AG04449 (cell line): ENCODE data around the gene PRPF4.

Experiments used
- CTCF ChIA-PET: fragments of 350-600 bp; formaldehyde crosslinking; extraction: SDS; loops from one replicate; lab custom pipeline; 2021; ENCODE audit warnings: antibody characterized with exemption; lab: Yijun Ruan, JAX
- POLR2A ChIA-PET: fragments of 400-600, 350-600 bp; formaldehyde crosslinking; extraction: SDS; loops from one replicate; lab custom pipeline; 2020; ENCODE audit warnings: antibody characterized with exemption, inconsistent platforms; lab: Yijun Ruan, JAX
- DNase-seq: peaks from one replicate; pipeline ENCODE4 v3.0.0-alpha.2; 2010; ENCODE audit warnings: low read depth, low spot score
- H3K4me3 ChIP-seq: 2 replicates; pipeline ENCODE4 v1.5.1; 2011; ENCODE audit warnings: low read depth, mild to moderate bottlenecking, control low read depth, low read length
- TF ChIP-seq, protein P1 (sequence below): IDR thresholded peaks from one replicate; pipeline ENCODE4 v1.5.1; 2011; ENCODE audit warnings: mild to moderate bottlenecking, moderate library complexity, low read length, control low read depth, inconsistent platforms; ENCODE audit not compliant: insufficient read depth; ENCODE audit errors: missing control alignments

PRPF4 gene

DNA sequence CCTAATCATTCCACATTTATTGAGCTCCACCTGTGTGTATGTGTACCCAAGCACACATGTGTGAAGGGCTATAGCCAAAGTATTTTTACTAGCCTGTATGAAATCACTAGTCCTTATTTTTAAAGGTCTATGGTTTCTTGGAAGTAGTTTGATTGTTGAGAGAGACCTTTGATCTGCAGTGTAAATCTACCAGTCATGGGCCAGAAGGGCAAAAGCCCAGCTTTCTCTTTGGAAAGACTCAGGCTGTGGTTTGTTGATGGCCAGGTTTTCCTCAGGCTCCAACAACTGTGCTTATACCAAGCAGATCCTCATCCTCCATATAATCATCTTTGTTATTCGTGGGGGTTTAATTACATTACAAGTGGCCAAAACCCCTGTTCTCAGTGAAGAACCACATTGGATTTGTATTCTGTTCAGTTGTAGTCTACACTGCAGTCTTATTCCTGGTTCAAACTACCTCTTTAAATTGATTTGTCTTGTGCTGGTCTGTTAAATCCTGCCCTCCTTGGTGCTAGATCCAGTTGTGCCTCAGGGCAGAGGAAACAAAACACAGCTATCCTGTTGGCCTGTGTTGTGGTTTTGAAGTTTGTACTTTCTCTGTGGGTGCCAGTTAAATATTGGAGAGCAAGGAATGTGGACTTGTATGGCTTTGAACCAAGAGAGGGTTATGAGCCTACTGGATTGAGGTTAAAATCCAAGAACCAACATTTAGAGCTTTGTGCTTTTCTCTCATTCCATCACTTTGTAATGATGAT lies 13.4 kb upstream of the PRPF4 start:
- TF ChIP-seq, protein P1, sequence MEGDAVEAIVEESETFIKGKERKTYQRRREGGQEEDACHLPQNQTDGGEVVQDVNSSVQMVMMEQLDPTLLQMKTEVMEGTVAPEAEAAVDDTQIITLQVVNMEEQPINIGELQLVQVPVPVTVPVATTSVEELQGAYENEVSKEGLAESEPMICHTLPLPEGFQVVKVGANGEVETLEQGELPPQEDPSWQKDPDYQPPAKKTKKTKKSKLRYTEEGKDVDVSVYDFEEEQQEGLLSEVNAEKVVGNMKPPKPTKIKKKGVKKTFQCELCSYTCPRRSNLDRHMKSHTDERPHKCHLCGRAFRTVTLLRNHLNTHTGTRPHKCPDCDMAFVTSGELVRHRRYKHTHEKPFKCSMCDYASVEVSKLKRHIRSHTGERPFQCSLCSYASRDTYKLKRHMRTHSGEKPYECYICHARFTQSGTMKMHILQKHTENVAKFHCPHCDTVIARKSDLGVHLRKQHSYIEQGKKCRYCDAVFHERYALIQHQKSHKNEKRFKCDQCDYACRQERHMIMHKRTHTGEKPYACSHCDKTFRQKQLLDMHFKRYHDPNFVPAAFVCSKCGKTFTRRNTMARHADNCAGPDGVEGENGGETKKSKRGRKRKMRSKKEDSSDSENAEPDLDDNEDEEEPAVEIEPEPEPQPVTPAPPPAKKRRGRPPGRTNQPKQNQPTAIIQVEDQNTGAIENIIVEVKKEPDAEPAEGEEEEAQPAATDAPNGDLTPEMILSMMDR = no peak
- DNase-seq = no peak
- no peak overlapping the region for H3K4me3 ChIP-seq
- CTCF ChIA-PET = interaction anchor here (2.5 kb wide), 1 partner anchor 12 kb away, joined by 20 read pairs; the partner anchor contains the start of genes CDC26 and PRPF4
- POLR2A ChIA-PET = no interaction called here

DNA sequence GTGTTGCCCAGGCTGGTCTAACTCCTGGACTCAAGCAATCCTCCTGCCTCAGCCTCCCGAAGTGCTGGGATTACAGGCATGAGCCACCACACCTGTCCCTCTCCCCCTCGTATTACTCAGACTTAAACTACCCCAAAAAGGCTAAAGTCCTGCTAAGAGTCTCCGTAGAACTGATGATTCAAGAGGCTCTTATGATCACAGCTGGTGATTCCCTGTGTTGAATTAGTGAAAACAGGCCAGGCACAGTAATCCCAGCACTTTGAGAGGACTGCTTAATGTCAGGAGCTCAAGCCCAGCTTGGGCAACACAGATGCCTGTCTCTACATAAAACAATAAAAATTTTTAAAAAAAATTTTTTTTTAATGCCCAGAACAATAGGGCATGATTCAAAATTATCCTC lies 9.3 kb upstream of the PRPF4 start:
- ChIA-PET CTCF (interaction anchor here (3.2 kb wide), 1 partner anchor 8 kb away, joined by 16 read pairs; the partner anchor contains the start of genes CDC26 and PRPF4), POLR2A (interaction anchor here (0.7 kb wide), 1 partner anchor 24 kb away, joined by 3 read pairs; no protein-coding TSS in a partner anchor)
- H3K4me3 ChIP-seq = no peak overlapping the region
- no peak for DNase-seq
- TF ChIP-seq, protein P1 = no peak

DNA sequence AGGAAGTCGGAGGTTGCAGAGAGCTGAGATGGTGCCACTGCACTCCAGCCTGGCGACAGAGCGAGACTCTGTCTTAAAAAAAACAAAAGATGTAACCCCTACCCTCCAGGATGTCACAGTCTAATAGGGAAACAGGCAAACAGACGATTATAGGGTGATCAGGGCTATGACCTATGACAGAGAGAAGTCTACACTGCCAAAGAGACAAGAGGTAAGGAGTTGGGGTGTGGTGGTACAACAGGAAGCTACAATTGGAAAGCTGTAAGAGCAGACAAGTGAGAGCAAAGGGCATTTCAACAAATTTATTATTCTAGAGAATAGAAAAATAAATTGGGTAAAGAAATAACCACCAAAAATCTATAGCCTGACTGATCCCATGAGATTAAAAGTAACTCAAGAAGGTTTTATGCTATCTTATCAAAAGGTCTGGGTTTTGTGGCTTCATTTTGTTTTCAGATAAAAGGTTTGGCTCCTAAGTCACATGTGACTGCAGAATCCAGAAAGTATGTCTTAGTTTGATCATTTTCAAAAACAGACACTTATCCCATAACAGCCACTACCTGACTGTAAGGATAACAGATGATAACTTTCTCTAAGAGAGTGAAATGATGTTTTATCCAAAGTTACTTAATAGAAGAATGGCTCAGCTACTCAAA lies 7.4 kb upstream of the PRPF4 start:
- ChIA-PET CTCF (no interaction called here), POLR2A (no interaction called here)
- TF ChIP-seq, protein P1 = no peak
- H3K4me3 ChIP-seq = no peak overlapping the region
- DNase-seq = no peak

DNA sequence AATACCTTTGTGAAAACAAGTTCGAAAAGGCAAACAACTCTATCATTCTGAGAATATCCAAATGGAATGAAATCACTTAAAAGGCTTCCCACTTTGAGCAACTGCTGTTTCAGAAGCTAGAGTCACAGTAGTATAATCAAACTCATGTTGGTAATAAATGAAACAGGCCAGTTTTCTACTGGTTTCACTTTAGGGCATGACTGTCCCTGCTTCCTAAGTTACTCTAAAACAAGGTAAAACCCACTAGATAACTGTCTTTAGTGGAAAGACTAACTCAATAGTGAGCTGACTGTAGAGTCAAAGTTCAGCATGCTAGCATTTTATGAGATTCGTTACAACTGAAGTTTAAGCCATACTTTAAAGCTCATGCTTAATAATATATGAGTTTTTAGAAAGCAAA lies 6.1 kb upstream of the PRPF4 start:
- DNase-seq = no peak
- POLR2A ChIA-PET = no interaction called here
- H3K4me3 ChIP-seq = no peak overlapping the region
- CTCF ChIA-PET = interaction anchor here (1.8 kb wide), 1 partner anchor 389 kb away, joined by 5 read pairs; no protein-coding TSS in a partner anchor
- TF ChIP-seq, protein P1 = no peak

DNA sequence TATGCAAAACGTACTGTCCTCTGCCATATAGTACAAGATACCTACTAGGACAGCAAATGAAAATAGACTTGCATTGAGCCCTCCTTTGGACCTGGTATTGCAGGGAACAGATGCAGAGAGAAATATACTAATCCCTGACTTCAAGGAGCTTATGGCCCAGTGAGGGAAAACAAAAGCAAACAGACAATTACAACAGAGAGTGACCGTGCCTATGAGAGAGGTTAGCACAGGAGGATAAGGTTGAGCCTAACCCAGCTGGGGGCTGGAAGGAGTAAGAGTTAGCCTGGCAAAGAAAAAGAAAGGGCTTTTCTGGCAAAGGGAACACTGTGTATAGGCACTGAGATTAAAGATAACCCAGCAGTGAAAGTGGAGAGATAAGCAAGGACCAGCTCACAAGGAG lies 5.6 kb upstream of the PRPF4 start:
- no peak for DNase-seq
- ChIA-PET CTCF (interaction anchor here (1.8 kb wide), 1 partner anchor 388 kb away, joined by 5 read pairs; no protein-coding TSS in a partner anchor), POLR2A (no interaction called here)
- no peak overlapping the region for H3K4me3 ChIP-seq
- TF ChIP-seq, protein P1 = no peak
